ENCODE results near the gene FUT1.
"Not testable (repeated sequence)": the region's sequence is repeated elsewhere in the genome, so short reads cannot be mapped to it uniquely, and the experiment has no call there.

The FUT1 gene

GRCh38 chr19:48768994-48769713 lies 16.7 kb upstream of the FUT1 start:
- DNase-seq (ENCODE audit: low read depth in 2 of 2): no peak

GRCh38 chr19:48768171-48768753 lies 15.8 kb upstream of the FUT1 start:
- DNase-seq (ENCODE audit: low read depth in 2 of 2): not testable (repeated sequence)

GRCh38 chr19:48765816-48766215 lies 13.4 kb upstream of the FUT1 start:
- not testable (repeated sequence) for DNase-seq (ENCODE audit: low read depth in 2 of 2)

- DNase-seq (ENCODE audit: low read depth in 2 of 2): no peak
Observed at GRCh38 chr19:48760504-48761205, 8.2 kb upstream of the FUT1 start.

- DNase-seq (ENCODE audit: low read depth in 2 of 2): no peak
Observed at GRCh38 chr19:48757741-48758144, 5.3 kb upstream of the FUT1 start.

- DNase-seq (ENCODE audit: low read depth in 2 of 2): no peak
Observed at GRCh38 chr19:48757089-48757675, 4.7 kb upstream of the FUT1 start.

GRCh38 chr19:48756686-48757085 lies 4.2 kb upstream of the FUT1 start:
- no peak for DNase-seq (ENCODE audit: low read depth in 2 of 2)

GRCh38 chr19:48756212-48756611 lies 3.8 kb upstream of the FUT1 start:
- no peak for DNase-seq (ENCODE audit: low read depth in 2 of 2)

GRCh38 chr19:48755787-48756186 lies 3.3 kb upstream of the FUT1 start:
- no peak for DNase-seq (ENCODE audit: low read depth in 2 of 2)

- DNase-seq (ENCODE audit: low read depth in 2 of 2): no peak
Observed at GRCh38 chr19:48755084-48755641, 2.7 kb upstream of the FUT1 start, which contains the start of gene FGF21. Gene FGF21, plus strand, starts transcription at chr19:48755524. Its CDS starts 713 bp downstream, at chr19:48756237.

GRCh38 chr19:48751845-48752495 lies 471 bp downstream of the FUT1 start:
- no peak for DNase-seq (ENCODE audit: low read depth in 2 of 2)

- no peak for DNase-seq (ENCODE audit: low read depth in 2 of 2)
Observed at GRCh38 chr19:48750771-48751504, 1.5 kb downstream of the FUT1 start.

GRCh38 chr19:48750351-48750750 lies 2.1 kb downstream of the FUT1 start:
- no peak for DNase-seq (ENCODE audit: low read depth in 2 of 2)

GRCh38 chr19:48749571-48750198 lies 2.8 kb downstream of the FUT1 start:
- no peak for DNase-seq (ENCODE audit: low read depth in 2 of 2)

GRCh38 chr19:48746738-48747575 lies 5.5 kb downstream of the FUT1 start, which contains the start of gene IZUMO1:
Gene IZUMO1, minus strand, starts transcription at chr19:48746909. Its CDS starts 1,050 bp downstream, at chr19:48745859.
- no peak for DNase-seq (ENCODE audit: low read depth in 2 of 2)

- DNase-seq (ENCODE audit: low read depth in 2 of 2): no peak
Observed at GRCh38 chr19:48746110-48746509, 6.3 kb downstream of the FUT1 start.

- no peak for DNase-seq (ENCODE audit: low read depth in 2 of 2)
Observed at GRCh38 chr19:48745208-48745995, 7.0 kb downstream of the FUT1 start.

GRCh38 chr19:48742096-48742495 lies 10.3 kb downstream of the FUT1 start:
- no peak for DNase-seq (ENCODE audit: low read depth in 2 of 2)
